Left cardiac atrium (tissue), 4 donors: ENCODE results near the gene ESYT2. TPM values are rescaled to one million over a fixed set of nuclear protein-coding genes. Genes with fewer than 3 reads are reported as not detected.

ENCODE experiments used
- ATAC-seq, 2 donors: fragments of 200-7000 bp; cut with Tn5 transposase; one replicate each; pipeline ENCODE4 v1.9.1; 2020; ENCODE audit warnings: mild to moderate bottlenecking in 2 of 2, moderate library complexity in 2 of 2
- DNase-seq: peaks from one replicate; pipeline ENCODE4 v3.0.0-alpha.2; 2020
- intact Hi-C, 2 donors: fragments of 100-400 bp; cut with DNase I; formaldehyde crosslinking; loops; one replicate each; pipeline versions ENCODE4 v1.14.1 to v1.15.1; 2022 to 2023
- total RNA-seq, 2 donors: library from RNA; stranded (reverse); fragmentation: NEBNext Ultra II Directional; extraction: Animal tissue kit (Norgen Biotek cat#: 25700); gene quantifications; one replicate each; pipeline ENCODE4 v1.2.1, GENCODE V29; 2021
- donor health status: DM: no; HTN: yes; CAD: no.
- donor health status: DM: no; HTN: yes; CAD: no; lungs with severe emphysema.
- donor health status: DM: yes; HTN: yes; CAD: no.
- donor health status: Dilated cardiomyopathy.

The ESYT2 gene
- total RNA-seq, 2 donors from 2014 or later: 46.5 to 79.3 TPM

GRCh38 chr7:158834878-158835784 is 5.8 kb upstream of the ESYT2 start:
- DNase-seq (no peak), ATAC-seq (no peak)
- intact Hi-C loops: no loop called here

- DNase-seq (no peak), ATAC-seq (no peak)
- intact Hi-C loops: no loop called here
These were observed 3.7 kb upstream of the ESYT2 start for GRCh38 chr7:158832994-158833393.

- ATAC-seq (no peak), DNase-seq (no peak)
- intact Hi-C loops: no loop called here
These were observed 2.4 kb upstream of the ESYT2 start for GRCh38 chr7:158831738-158832091.

GRCh38 chr7:158830211-158830723 is 958 bp upstream of the ESYT2 start:
- DNase-seq (no peak), ATAC-seq (no peak)
- intact Hi-C loops: no loop called here

GRCh38 chr7:158829021-158829341 is 328 bp downstream of the ESYT2 start:
- intact Hi-C loops: loop anchor here (5.0 kb wide), 1 partner anchor 47 kb away; no protein-coding TSS in a partner anchor
- ATAC-seq (peak; percentile 46 to 53), DNase-seq (peak; percentile 76)

GRCh38 chr7:158828133-158829020 is 932 bp downstream of the ESYT2 start:
- intact Hi-C loops: loop anchor here (5.0 kb wide), 1 partner anchor 46 kb away; no protein-coding TSS in a partner anchor
- ATAC-seq (peak; percentile 10 to 48), DNase-seq (peak; percentile 60)

GRCh38 chr7:158827411-158828132 is 1.7 kb downstream of the ESYT2 start:
- intact Hi-C loops: loop anchor here (5.0 kb wide), 1 partner anchor 45 kb away; no protein-coding TSS in a partner anchor
- DNase-seq (no peak), ATAC-seq (no peak)

GRCh38 chr7:158825628-158826289 is 3.5 kb downstream of the ESYT2 start:
- DNase-seq: no peak
- intact Hi-C loops: loop anchor here (5.0 kb wide), 1 partner anchor 43 kb away; no protein-coding TSS in a partner anchor
- ATAC-seq: no peak

- intact Hi-C loops: no loop called here
- ATAC-seq (no peak), DNase-seq (no peak)
These were observed 5.3 kb downstream of the ESYT2 start for GRCh38 chr7:158824028-158824427.

GRCh38 chr7:158821171-158822031 is 7.9 kb downstream of the ESYT2 start:
- DNase-seq: no peak
- intact Hi-C loops: no loop called here
- ATAC-seq: peak in 1 of 2 donors; percentile 35

- ATAC-seq (no peak), DNase-seq (no peak)
- intact Hi-C loops: no loop called here
These were observed 8.7 kb downstream of the ESYT2 start for GRCh38 chr7:158820656-158821055.

- ATAC-seq (no peak), DNase-seq (no peak)
- intact Hi-C loops: loop anchor here in 1 of 2 donors (5.0 kb wide), 1 partner anchor 43 kb away; no protein-coding TSS in a partner anchor
These were observed 9.6 kb downstream of the ESYT2 start for GRCh38 chr7:158819571-158820203.

- DNase-seq (peak; percentile 94), ATAC-seq (peak; percentile 82 to 92)
- intact Hi-C loops: loop anchor here in 1 of 2 donors (5.0 kb wide), 1 partner anchor 44 kb away; no protein-coding TSS in a partner anchor
These were observed 10.7 kb downstream of the ESYT2 start for GRCh38 chr7:158818325-158819213.

GRCh38 chr7:158816995-158817394 is 12.3 kb downstream of the ESYT2 start:
- ATAC-seq: no peak
- intact Hi-C loops: loop anchor here in 1 of 2 donors (5.0 kb wide), 1 partner anchor 45 kb away; no protein-coding TSS in a partner anchor
- no peak for DNase-seq

GRCh38 chr7:158816271-158816670 is 13.0 kb downstream of the ESYT2 start:
- intact Hi-C loops: loop anchor here in 1 of 2 donors (5.0 kb wide), 1 partner anchor 46 kb away; no protein-coding TSS in a partner anchor
- no peak for DNase-seq
- ATAC-seq: no peak

GRCh38 chr7:158815800-158816128 is 13.5 kb downstream of the ESYT2 start:
- ATAC-seq (no peak), DNase-seq (no peak)
- intact Hi-C loops: loop anchor here in 1 of 2 donors (5.0 kb wide), 1 partner anchor 47 kb away; no protein-coding TSS in a partner anchor
